ENCODE measurements around the gene PARD3B. TPM values are rescaled to one million over a fixed set of nuclear protein-coding genes. Genes with fewer than 3 reads are reported as not detected.

The PARD3B gene
- total RNA-seq, 1 donor from 2014 or later = 0.66 TPM

DNA sequence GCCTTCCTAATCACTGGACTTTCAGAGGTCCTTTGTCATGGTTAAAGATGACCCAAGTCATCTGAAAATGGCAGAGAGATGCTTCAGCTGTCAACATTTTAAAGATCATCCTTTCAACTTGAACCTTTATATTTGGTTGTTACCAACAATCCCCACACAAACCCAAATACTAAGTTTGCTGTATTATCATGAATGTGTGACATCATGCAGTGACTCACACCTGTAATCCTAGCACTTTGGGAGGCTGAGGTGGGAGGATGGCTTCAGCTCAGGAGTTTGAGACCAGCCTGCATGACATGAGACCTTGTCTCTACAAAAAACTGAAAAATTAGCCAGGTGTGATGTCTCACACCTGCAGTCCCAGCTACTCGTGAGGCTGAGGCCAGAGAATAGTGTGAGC lies 1081.8 kb downstream of the PARD3B start:
- H3K36me3 Mint-ChIP-seq (ENCODE audit: unreplicated experiment) = no peaks in the 10 kb centered on the region
- no peak overlapping the region for H3K27ac Mint-ChIP-seq (ENCODE audit: unreplicated experiment)
- DNase-seq = no peak
- no peaks in the 10 kb centered on the region for H3K4me1 Mint-ChIP-seq (ENCODE audit: low read depth, unreplicated experiment)
- TF ChIP-seq, protein P1, sequence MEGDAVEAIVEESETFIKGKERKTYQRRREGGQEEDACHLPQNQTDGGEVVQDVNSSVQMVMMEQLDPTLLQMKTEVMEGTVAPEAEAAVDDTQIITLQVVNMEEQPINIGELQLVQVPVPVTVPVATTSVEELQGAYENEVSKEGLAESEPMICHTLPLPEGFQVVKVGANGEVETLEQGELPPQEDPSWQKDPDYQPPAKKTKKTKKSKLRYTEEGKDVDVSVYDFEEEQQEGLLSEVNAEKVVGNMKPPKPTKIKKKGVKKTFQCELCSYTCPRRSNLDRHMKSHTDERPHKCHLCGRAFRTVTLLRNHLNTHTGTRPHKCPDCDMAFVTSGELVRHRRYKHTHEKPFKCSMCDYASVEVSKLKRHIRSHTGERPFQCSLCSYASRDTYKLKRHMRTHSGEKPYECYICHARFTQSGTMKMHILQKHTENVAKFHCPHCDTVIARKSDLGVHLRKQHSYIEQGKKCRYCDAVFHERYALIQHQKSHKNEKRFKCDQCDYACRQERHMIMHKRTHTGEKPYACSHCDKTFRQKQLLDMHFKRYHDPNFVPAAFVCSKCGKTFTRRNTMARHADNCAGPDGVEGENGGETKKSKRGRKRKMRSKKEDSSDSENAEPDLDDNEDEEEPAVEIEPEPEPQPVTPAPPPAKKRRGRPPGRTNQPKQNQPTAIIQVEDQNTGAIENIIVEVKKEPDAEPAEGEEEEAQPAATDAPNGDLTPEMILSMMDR (IDR thresholded peaks at IDR 0.05; ENCODE audit: partially characterized antibody, unreplicated experiment) = no peak
- no peak overlapping the region for H3K4me3 Mint-ChIP-seq (ENCODE audit: unreplicated experiment)
- no peaks in the 10 kb centered on the region for H3K9me3 Mint-ChIP-seq (ENCODE audit: unreplicated experiment)
- no peaks in the 10 kb centered on the region for H3K27me3 Mint-ChIP-seq (ENCODE audit: unreplicated experiment)

DNA sequence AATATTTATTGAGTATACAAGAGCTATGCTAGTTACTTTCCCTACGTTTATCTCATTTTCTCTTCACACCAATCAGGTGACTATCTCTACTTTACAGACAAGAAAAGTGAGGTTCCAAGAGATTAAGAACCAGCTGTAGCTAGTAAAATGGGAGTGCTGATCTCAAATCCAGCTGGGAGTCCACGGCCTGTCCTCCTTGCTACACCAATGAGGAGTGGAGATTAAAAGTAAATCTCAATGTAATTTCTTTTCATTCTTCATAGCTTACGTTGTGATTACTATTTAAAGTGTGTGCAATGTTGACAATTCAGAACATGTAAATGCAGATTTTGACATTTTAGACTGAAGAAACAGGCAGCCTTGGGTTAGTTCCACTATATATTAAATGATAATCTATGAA lies 1083.1 kb downstream of the PARD3B start:
- Mint-ChIP-seq H3K4me3 (ENCODE audit: unreplicated experiment) (no peak overlapping the region), H3K27ac (ENCODE audit: unreplicated experiment) (no peak overlapping the region), H3K27me3 (ENCODE audit: unreplicated experiment) (no peaks in the 10 kb centered on the region), H3K4me1 (ENCODE audit: low read depth, unreplicated experiment) (no peaks in the 10 kb centered on the region), H3K9me3 (ENCODE audit: unreplicated experiment) (no peaks in the 10 kb centered on the region), H3K36me3 (ENCODE audit: unreplicated experiment) (peaks cover 10% of the 10 kb centered on the region)
- DNase-seq = no peak
- TF ChIP-seq, protein P1 (IDR thresholded peaks at IDR 0.05; ENCODE audit: partially characterized antibody, unreplicated experiment) = no peak

DNA sequence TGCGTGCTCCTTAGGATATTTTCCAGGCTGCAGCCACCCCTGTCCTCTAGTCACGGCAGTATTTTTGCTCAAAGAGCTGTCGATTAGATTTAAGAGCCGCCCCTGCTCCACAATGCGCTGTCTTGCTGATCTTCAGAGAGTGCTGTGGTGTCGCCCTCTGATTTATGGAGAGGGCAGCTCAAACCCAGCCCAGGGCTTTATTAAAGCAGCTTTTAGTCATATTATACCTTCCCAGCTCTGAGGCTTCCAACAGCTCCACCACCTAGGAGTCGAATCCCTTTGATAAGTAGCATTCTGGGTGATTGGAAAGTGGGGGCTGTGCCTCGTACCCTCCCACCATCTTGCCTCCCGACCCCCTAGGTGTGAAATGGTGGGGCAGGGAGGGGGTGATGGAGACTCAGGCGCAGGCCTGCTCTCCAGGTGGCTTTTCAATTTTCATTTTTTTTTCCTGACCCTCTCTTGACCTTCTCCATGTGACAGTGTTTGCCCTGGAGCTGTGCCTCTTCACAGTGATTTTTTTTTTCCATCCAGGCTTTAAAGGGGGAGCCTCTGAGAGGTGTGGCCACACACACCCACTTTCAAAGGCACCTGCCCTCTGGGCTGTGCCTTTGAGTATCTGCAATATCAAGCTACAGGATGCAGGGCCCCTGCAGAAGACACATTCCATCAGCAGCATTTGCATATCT lies 1084.0 kb downstream of the PARD3B start:
- H3K9me3 Mint-ChIP-seq (ENCODE audit: unreplicated experiment) = no peaks in the 10 kb centered on the region
- TF ChIP-seq, protein P1 (IDR thresholded peaks at IDR 0.05; ENCODE audit: partially characterized antibody, unreplicated experiment) = no peak
- no peak overlapping the region for H3K4me3 Mint-ChIP-seq (ENCODE audit: unreplicated experiment)
- H3K27ac Mint-ChIP-seq (ENCODE audit: unreplicated experiment) = no peak overlapping the region
- no peaks in the 10 kb centered on the region for H3K27me3 Mint-ChIP-seq (ENCODE audit: unreplicated experiment)
- peaks cover 10% of the 10 kb centered on the region for H3K36me3 Mint-ChIP-seq (ENCODE audit: unreplicated experiment)
- H3K4me1 Mint-ChIP-seq (ENCODE audit: low read depth, unreplicated experiment) = no peaks in the 10 kb centered on the region
- no peak for DNase-seq

DNA sequence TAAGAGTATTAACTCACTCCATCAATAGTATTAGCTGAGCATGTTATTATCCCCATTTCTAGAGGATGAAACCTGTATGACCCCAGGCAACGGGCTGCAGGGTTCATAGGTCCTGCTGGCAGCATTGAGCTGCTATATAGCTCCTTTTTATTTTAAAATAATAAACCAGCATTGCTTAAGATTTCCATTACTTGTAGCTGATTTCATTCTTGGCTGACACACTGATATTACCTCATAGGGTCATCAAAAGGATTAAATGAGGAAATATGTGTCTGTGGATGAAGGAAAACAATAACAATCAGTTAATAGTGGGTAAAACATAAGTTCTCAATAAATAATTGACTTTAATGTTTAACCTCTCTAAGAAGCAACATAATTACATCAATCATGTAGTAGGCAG lies 1088.7 kb downstream of the PARD3B start:
- H3K4me1 Mint-ChIP-seq (ENCODE audit: low read depth, unreplicated experiment) = no peaks in the 10 kb centered on the region
- no peak for DNase-seq
- no peaks in the 10 kb centered on the region for H3K27me3 Mint-ChIP-seq (ENCODE audit: unreplicated experiment)
- TF ChIP-seq, protein P1 (IDR thresholded peaks at IDR 0.05; ENCODE audit: partially characterized antibody, unreplicated experiment) = no peak
- H3K4me3 Mint-ChIP-seq (ENCODE audit: unreplicated experiment) = no peak overlapping the region
- peaks cover 10% of the 10 kb centered on the region for H3K36me3 Mint-ChIP-seq (ENCODE audit: unreplicated experiment)
- H3K9me3 Mint-ChIP-seq (ENCODE audit: unreplicated experiment) = no peaks in the 10 kb centered on the region
- no peak overlapping the region for H3K27ac Mint-ChIP-seq (ENCODE audit: unreplicated experiment)

DNA sequence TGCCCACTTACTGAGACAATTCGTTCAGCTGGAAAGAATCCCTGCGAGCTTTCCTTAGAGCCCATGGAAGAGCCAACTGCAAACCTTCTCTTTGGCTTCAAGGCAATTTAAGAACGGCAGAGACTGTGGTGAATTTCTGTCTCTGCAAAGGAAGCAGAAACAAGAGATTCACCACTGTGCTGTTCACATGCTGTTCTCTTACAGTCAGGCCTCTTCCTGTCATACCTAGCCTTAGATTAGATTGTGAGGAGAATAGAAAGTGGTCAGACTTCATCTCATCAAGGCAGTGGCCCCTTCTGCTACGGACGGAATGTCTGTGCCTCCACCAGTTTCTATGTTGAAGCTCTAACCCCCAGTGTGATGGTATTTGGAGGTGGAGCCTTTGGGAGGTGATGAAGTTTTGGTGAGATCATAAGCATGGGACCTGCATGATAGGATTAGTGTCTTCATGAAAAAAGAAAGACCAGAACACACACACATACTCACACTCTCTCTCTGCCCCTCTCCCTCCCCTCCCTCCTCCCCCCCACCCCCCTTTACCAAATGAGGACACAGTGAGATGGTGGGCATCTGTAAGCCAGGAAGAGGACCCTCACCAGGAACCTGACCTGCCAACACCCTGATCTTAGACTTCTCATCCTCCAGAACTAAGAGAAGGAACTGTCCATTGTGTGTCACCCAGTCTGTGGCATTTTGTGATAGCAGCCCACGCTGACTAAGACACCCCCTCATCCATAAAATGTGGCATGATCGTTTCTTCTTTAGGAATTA lies 1091.5 kb downstream of the PARD3B start:
- TF ChIP-seq, protein P1 (IDR thresholded peaks at IDR 0.05; ENCODE audit: partially characterized antibody, unreplicated experiment) = no peak
- no peaks in the 10 kb centered on the region for H3K9me3 Mint-ChIP-seq (ENCODE audit: unreplicated experiment)
- H3K4me3 Mint-ChIP-seq (ENCODE audit: unreplicated experiment) = no peak overlapping the region
- no peaks in the 10 kb centered on the region for H3K4me1 Mint-ChIP-seq (ENCODE audit: low read depth, unreplicated experiment)
- H3K27me3 Mint-ChIP-seq (ENCODE audit: unreplicated experiment) = no peaks in the 10 kb centered on the region
- H3K27ac Mint-ChIP-seq (ENCODE audit: unreplicated experiment) = no peak overlapping the region
- DNase-seq = no peak
- H3K36me3 Mint-ChIP-seq (ENCODE audit: unreplicated experiment) = peaks cover 10% of the 10 kb centered on the region
